Activated CD4-positive, alpha-beta T cell treated with anti-CD3 and anti-CD28 coated beads, Interleukin-2, Interleukin-6, amounts not matched to agents 100 ng/mL and 50 ng/mL, durations not matched to agents 16 hours and 8 hours (primary cell): ENCODE measurements around the gene MYO1H.
"Not testable (repeated sequence)": the region's sequence is repeated elsewhere in the genome, so short reads cannot be mapped to it uniquely, and the experiment has no call there.

Experiments used
- DNase-seq: peaks from one replicate; pipeline ENCODE4 v3.0.0-alpha.2; 2020

The MYO1H gene

DNA sequence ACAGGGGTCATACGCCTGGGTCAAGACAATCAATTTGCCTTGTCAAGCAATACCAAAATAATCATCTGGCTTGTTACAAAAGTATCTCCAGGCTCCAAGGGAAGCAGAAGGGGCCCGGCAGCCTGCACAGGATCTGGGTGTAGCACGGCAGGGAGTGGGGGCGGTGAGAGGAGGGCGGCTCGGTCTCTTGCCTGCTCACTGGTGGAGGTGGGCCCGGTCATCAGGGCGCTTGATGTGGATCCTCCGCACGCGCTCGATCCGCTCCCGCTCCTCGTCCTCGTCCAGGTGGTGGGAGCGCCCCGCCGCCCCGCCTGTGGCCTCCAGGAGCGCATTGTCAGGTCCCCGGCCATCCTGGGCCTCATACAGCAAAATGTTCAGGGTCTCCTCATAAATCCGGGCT, 103.7 kb downstream of the MYO1H start:
- no peak for DNase-seq

DNA sequence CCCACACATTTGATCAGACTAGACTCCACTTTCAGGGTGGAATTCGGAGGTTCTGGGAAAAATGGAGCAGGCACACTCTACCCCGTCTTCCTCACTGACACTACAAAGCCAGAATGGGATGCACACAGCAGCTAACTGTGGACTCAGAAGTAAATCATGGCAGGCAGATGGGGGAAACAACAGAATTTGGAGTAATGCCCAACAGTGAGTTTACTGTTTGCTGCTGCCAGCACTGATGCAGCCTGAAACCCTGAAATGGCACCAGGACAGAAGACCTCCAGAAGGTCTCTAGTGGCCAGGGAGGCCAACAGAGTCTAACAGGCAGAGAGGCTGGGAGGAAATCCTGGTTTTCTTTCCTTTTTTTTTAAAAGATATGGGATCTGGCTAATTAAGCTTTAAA, 104.8 kb downstream of the MYO1H start:
- no peak for DNase-seq

DNA sequence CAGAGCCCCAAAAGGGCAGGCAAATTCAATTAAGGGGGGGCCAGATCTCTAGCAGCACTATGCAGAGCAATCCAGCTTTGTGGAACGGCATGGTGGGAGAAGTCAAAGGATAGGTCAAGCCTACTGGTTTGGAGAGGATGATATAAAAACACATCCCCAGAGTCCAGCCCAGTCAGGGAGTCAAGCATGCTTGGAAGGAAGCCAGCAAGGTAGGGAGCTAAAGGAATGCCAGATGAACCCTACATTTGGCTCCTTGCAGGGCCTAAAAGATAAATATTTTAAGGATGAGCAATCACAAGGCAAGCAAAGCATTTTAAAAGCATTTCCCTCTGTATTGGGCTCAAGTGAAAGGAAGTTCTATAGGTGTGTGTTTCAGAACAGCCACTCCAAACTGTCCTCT, 108.0 kb downstream of the MYO1H start:
- DNase-seq, result no peak

DNA sequence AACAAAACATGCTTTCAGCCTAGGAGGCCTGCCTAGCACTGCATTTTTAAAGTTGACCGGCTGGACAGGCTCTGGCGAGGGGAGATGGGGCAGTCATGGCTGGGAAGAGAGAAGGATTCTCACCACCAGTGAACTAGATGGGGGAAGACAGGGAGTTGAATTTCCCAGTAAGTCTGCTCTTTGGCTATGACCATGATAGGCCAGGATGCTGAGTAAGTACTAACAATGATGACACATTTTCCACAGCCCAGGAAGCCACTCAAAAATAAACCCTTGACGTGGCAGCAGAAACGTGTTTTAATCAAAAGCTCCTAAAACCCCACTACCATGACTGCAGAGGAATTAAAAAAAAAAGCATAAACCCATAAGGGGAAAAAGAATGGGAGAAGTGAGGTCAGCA, 110.4 kb downstream of the MYO1H start:
- peak; percentile 36 for DNase-seq

DNA sequence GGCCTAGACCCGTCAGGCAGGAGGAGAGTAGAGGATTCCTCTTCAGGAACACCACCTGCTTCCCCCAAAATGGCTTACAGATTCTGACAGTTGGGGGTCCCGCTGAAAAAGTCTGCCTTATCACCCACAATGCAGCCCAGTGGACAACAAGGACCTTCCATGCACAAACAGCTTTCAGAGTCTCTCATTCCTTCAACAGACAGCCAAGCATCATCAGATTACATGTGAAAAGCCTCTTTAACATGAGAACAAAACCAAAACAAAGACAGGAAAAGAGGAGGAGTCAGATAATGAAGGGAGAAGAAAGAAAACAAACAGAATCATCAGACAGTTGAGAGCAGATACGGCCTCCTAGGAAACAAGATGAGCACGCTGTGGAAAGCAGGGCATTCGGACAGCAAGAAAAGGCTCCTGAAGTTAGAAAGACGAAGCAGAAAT, 111.1 kb downstream of the MYO1H start:
- no peak for DNase-seq

DNA sequence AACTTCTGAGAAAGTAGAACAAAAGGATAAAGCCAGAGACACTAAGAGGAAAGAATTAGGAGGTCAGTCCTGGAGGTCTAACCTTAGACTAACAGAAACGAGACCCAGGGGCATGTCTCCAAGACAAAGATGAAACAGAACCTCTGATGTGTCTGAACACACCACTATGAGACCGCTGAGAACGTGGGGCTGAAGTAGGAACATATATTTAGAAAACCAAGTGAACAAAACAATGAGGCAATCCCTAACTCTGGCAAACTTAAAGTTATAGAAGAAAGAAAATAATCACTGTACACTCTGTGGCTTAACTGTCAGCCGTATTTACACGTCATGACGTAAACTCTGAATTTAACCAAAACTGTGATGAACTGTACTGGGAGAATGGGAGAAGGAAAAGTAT, 111.5 kb downstream of the MYO1H start:
- DNase-seq, result no peak

DNA sequence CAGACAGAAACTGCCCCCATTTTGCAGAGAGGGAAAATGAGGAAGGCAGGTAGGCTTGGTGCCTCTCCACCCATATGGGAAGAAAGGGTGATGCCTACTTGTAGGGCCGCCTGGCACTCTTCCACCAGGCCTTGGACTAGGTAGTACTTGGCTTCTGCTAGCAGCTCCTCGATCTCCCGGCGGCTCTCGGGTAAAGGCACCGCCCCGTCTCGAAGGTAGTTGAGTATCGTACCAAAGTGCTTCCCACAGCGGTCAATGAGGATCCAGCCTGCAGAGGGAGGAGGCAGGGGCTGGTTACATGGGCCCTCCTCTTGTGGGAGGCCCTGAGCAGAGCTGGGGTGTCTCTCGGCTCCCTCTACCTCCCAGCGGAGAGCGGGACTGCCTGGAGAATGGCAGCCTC, 112.8 kb downstream of the MYO1H start:
- no peak for DNase-seq

DNA sequence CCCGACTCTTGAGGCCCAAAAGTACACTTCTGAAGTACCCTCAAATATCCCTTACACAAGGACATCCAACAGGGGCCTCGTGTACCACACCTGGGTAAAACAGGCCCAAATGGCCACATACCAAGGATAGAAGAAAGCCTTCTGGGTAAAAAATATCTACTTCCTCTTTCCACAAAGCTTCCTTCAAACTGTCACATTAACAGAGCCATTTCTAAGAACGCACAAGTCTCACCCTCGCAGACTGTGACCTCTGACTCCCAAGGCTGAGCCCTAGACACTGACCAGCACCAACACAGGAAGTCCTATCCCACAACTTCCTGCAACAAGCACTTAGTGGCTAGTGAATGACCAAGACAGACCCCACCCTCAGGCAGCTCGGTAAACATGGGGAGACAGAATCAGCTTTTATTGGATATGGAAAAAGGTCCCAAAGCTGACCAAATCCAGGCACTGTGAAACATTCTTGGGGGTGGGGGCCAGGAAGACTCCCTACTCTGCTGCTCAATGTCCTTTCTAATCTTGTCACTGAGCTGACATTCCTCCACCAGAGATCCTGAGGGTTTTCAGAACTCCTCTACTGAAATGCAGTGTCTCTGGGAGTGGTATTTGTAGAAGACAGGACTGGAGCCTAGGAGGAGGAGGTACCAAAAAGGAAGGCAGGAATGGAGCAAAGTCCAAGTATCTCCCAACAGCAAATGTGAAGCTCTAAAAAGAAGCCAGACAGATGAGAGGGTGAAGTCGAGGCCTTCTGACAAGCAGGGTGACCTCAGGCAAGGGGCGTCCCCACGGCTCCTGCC, 113.5 kb downstream of the MYO1H start:
- no peak for DNase-seq

DNA sequence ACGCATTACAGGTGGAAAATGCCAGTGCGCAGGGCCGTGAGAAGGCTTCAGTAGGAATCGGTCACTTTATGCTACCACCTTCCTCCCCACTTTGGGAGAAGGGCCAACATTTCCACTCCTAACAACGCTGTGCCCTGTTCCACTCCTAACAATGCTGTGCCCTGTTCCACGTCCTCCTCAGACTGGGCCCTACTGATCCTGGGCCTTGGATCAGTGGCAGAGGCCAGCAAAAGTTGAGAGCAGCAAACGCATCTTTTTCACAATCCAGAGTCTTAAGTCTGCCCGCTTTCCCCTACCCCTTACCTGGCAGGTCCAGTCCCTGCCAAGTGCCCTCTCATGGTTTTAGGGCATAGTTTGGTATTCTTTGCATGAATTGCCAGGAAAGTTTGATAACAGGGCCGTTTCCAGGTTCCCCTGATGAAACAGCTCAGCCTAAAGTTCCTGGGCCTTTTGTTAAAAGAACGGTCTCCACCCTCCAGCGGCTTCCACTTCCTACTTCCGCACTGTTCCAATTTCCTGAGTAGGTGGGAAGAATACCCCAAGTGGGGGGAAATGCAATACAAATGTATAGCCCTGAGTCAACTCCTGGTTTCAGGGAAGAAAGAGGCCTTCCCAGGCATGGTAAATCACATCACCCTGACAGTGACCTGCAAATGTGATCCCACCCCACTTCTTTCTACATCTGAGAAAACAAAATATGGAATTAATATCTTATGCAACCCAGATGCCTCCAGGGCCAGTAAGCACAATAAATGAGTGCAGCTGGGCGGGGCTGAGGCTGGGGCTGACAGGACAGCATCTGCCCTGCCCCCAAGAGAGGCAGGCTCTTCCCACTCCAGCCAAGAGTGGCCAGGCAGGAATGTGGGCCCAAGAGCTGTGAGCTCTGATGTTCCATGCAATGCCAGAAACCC, 114.4 kb downstream of the MYO1H start:
- no peak for DNase-seq

DNA sequence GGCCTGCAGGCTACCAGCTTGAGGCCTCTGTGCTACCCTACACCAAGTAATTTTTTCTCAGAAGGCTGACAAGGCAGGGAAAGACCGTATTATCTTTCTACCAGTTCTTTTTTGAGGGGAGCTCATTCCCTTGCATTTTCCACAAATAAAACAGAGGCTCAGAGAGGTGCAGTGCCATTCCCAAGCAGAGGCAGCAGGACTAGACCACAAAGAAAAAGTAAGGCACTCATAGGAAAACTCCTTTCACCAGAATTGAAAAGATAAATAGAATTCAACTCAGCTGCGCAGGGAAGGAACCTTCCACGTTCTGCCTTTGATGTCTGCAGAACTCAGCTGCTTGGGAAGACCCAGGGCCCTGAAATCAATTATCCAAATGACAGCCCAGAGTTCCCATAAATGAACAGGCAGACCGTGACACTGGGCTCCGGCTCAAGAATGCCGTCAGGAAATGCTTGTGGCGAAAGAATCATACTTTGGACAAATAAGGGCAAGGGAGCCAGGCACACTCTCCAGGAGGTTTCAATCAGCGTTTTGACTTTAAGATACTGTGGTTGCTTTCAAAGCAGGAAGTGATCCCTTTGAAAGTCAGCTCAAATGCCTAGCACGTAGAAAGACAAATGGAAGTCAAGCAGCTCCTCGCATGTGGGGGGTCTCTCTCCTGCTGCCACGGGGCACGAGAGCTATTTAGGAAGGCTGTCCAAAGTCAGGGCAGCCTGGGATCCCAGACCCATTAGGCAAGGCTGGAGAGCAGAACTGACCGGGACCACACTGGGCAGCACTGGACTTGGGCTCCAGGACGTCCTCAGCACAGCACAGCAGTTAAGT, 115.4 kb downstream of the MYO1H start:
- no peak for DNase-seq

DNA sequence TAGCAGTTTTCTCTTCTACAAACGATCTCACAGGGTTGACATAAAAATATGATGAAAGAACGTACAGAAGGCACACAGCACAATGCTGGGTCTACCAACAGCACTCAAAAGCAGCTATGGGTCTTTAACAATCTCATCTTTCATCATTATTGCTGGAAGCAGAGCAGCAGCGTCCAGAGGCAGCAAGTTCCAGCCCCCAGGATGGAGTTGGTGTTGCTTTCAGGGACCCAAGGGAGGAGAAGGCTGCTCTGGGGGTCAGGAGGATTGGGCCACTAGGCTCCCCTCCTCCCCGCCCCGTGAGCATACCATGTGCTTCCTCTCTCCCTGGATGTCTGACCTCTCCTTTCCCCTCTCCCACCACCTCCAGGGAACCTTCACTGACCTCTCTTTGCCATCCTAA, 116.1 kb downstream of the MYO1H start:
- DNase-seq, result no peak

DNA sequence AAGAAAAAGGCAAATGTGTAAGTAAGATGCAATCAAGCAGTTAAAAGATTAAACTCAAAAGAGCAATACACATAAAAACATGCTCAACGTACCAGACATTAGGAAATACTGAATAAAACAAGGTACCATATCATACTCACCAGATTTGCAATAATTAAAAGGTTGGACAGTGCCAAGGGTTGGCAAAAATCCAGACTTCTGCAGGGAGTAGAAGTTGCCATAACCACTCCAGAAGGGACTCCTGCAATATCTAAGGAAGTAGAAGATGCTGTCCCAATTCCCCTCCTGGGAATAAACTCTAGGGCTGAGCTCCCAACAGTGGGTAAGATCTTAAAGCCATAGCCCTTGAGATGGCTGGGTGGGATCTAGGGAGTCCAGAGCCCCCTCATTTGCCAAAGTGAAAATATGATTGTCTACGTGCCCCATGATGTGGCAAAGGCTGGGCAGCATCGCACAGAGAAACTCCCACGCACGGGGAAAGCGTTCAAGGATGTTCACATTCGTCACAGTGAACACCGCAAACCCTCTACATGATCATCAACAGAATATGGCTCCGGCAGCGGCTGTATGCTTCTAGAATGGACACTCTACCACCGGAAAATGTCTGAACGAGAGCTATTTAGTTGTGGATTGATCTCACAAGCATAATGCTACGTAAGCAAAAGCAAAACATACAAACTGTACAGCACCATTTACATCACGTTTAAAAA, 117.1 kb downstream of the MYO1H start:
- DNase-seq, result no peak

DNA sequence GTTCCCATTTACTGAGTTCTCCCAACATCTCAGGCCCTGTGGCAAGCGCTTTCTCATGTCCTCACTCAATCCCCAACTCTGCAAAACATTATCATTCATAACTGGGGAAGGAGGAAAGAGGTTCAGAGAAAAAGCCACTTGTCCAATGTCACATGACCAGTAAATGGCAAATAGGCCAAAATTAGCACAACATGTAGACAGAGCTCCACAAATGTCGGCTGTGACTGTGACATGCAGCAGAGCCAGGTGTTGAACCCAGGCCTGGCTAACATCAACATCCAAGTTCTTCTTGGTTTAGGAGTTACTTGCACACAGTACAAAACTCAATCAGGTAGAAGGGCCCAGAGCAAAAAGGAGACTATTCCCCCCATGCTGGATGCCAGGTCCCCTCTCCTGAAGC, 118.6 kb downstream of the MYO1H start:
- DNase-seq, result no peak

DNA sequence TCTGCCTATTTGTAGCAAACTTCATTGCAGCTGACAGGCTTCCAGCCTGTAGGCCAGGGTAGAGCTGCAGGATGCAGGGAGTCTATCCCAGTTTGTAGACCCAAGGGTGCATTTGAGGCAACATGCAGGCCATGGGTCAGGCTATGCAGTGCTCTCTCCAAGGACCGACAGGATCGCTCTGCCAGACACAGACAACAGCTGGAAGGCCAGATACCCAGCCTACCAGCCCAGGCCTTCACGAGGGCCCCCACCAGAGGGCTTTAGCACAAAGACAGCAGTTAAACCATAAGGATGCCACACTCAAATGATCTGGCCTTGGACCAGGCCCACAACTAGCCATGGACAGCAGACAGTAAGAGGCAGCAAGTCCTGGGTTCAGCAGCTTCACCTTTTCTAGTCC, 119.1 kb downstream of the MYO1H start:
- DNase-seq, result no peak

DNA sequence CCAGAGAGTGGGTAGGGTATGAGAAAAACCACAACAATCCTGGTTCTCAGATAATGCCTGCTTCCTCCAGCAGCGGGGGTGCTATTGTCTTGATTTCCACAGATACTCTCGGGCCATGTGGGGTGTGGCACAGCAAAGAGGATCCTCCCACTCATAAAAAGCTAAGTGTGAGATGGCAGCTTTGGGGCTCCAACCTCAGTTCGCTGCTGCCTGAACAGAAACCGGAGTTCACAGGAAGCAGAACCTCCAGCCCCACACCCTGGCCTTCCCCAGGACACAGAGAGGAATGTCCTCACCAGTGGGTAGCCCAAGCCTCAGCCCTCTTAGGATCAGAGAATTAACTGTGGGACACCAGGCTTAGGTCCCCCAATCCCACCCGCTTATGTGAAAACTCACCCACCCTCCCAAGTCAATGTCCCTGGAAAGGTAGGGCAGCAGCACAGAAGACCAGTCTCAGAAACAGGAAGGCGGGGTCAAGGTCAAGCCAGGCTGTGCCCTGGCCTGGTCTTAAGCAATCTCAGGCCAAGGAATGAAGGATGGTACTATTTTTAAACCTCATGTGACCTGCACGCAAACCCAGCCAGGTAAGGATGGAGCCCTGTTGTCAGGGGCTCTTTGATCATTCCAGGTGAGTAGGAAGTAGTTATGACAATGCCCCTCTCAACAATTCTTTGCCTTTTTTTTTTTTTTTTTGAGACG, 120.4 kb downstream of the MYO1H start:
- DNase-seq, result no peak

DNA sequence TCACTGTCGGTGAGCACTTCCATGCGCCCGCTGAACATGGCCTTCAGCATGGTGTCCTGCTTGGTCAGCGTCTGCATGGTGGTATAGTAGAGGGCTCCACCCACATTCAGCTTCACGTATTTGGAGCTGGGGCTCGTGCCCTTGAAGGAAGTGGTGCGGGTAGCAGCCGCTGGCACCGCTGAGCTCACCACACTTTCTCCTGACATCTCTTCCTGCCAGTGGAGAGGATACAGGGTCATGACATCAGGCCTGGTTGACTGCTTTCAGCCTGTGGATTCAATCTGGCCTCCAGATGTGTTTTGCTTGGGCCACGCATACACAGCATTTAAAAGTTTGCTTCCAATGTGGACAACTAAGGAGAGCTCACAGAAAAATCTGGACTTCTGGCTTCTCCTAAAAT, 121.8 kb downstream of the MYO1H start:
- DNase-seq, result no peak

DNA sequence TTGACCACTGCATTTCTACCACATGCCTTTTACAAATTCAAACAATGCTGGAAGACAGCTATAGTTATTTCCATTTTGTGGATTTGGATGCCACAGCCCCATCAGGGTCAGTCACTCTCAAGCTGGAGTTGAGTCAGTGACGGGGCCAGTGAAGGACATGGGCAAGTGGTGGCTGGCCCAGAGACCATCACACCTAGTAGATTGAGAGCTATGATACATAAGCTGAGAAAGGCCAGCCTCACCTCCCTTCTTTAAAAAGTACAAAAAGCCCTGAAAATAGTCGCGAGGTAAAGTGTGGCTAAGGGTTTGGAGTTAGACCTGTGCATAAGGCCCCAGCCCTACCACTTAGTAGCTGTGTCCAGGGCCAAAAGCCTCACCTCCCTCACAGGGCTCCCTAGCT, 125.3 kb downstream of the MYO1H start:
- DNase-seq, result no peak

DNA sequence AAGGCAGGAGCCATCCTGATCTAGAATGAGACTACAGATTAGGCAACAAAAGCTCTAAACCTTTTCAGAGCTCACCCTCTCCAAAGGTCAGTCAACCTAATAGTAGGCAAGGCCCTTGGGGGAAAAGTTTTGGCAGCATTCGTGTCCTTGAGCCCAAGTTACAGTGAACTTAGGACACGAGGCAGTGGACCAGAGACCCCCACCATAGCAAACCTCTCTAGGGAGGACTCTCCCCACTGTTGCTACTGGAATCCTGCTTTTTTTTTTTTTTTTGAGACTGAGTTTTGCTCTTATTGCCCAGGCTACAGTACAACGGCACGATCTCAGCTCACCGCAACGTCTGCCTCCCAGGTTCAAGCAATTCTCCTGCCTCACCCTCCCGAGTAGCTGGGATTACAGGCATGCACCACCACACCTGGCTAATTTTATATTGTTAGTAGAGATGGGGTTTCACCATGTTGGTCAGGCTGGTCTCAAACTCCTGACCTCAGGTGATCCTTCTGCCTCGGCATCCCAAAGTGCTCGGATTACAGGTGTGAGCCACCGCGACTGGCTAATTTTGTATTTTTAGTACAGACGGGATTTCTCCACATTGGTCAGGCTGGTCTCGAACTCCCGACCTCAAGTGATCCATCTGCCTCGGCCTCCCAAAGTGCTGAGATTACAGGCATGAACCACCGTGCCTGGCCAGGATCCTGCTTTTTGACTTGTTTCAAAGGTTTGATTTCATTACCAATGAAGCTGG, 126.0 kb downstream of the MYO1H start:
- DNase-seq, result not testable (repeated sequence)

DNA sequence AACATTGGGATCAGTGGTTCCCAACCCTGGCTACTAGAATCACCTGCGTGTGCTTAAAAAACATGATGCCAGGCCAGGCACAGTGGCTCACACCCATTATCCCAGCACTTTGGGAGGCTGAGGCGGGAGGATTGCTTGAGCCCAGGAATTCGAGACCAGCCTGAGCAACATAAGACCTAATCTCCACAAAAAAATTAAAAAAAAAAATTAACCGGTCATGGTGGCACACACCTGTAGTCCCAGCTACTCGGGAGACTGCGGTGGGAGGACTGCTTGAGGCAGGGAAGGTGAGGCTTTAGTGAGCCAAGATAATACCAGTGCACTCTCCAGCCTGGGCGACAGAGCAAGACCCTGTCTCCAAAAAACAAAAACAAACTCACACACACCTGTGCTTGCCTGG, 127.4 kb downstream of the MYO1H start:
- DNase-seq, result no peak

DNA sequence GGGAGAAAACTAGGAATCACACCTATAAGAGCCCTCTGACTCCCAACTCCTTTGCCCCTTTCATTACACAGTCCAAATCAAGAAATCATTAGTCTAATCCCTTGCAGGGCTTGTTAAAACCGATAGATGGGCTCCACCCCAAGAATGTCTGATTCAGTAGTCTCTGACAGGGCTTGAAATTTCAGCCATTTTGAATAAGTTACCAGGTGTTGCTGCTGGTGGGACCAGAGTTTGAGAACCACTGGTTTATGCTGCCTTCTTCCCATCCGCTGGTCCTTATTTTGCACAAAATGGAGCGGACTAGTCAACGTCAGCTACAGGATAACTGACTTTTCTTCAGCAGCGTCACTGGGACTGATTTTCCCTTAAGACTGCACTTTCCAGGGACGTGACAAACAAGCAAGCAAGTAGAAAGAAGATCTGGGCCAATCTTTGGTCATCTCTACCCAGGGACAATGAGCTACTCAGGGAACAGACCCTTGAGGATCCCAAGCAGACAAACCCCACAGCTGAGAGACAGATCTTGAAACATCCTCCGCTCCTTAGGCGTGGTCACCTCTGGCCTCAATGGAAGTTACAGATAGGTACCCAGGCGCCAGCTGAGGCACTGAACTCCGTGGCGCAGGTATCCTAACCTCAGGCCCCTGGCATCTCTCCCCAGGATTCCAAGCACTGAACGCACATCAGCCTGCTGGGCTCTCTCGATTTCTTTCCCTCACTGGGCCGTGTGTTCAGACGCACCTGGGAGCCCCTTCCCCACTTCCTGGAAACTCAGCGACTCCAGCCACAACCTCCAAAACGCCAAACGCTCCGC, 128.5 kb downstream of the MYO1H start:
- DNase-seq, result no peak
